T-helper 2 cell treated with Interferon-gamma antibody and Interleukin-4, amounts not matched to agents 5 μg/mL and 100 μg/mL, for 36 hours (primary cell): ENCODE data around the gene SLC13A3.
"Not testable (repeated sequence)": the region's sequence is repeated elsewhere in the genome, so short reads cannot be mapped to it uniquely, and the experiment has no call there.

Experiments used
- DNase-seq: peaks from one replicate; pipeline ENCODE4 v3.0.0; 2021; ENCODE audit warnings: low spot score
- H3K27ac Mint-ChIP-seq: one replicate; pipeline ENCODE4 v1.8.0; 2021; ENCODE audit warnings: mild to moderate bottlenecking, mixed read lengths
- H3K27me3 Mint-ChIP-seq: one replicate; pipeline ENCODE4 v1.8.0; 2021; ENCODE audit warnings: low read depth, mixed read lengths
- H3K36me3 Mint-ChIP-seq: one replicate; pipeline ENCODE4 v1.8.0; 2021; ENCODE audit warnings: low read depth, mixed read lengths
- H3K4me1 Mint-ChIP-seq: one replicate; pipeline ENCODE4 v1.8.0; 2021; ENCODE audit warnings: low read depth, mixed read lengths
- H3K4me3 Mint-ChIP-seq: one replicate; pipeline ENCODE4 v1.8.0; 2022; ENCODE audit warnings: mild to moderate bottlenecking, moderate library complexity, mixed read lengths
- H3K9me3 Mint-ChIP-seq: one replicate; pipeline ENCODE4 v1.8.0; 2021; ENCODE audit warnings: mixed read lengths

SLC13A3 gene

GRCh38 chr20:46688151-46689081 lies 37.2 kb upstream of the SLC13A3 start:
- H3K4me3 Mint-ChIP-seq = peak overlapping the region; percentile 89
- peak overlapping the region; percentile 83 for H3K27ac Mint-ChIP-seq
- H3K36me3 Mint-ChIP-seq = peaks cover 25% of the 10 kb centered on the region

GRCh38 chr20:46683939-46684750 lies 32.9 kb upstream of the SLC13A3 start:
- no peak for DNase-seq
- Mint-ChIP-seq H3K36me3 (peaks cover 25% of the 10 kb centered on the region), H3K4me1 (peaks cover 36% of the 10 kb centered on the region), H3K27ac (no peak overlapping the region), H3K27me3 (no peaks in the 10 kb centered on the region), H3K9me3 (no peaks in the 10 kb centered on the region), H3K4me3 (no peak overlapping the region)

More at GRCh38 chr20:46688151-46689081, 37.2 kb upstream of the SLC13A3 start:
- DNase-seq = no peak
- Mint-ChIP-seq H3K4me1 (peaks cover 34% of the 10 kb centered on the region), H3K27me3 (no peaks in the 10 kb centered on the region), H3K9me3 (no peaks in the 10 kb centered on the region)

GRCh38 chr20:46683668-46683938 lies 32.3 kb upstream of the SLC13A3 start:
- H3K4me1 Mint-ChIP-seq = peaks cover 36% of the 10 kb centered on the region
- no peak overlapping the region for H3K4me3 Mint-ChIP-seq
- H3K27ac Mint-ChIP-seq = no peak overlapping the region
- no peaks in the 10 kb centered on the region for H3K27me3 Mint-ChIP-seq
- no peaks in the 10 kb centered on the region for H3K9me3 Mint-ChIP-seq
- H3K36me3 Mint-ChIP-seq = peaks cover 25% of the 10 kb centered on the region
- no peak for DNase-seq

GRCh38 chr20:46683011-46683667 lies 31.9 kb upstream of the SLC13A3 start:
- no peak for DNase-seq
- H3K27ac Mint-ChIP-seq = no peak overlapping the region
- H3K9me3 Mint-ChIP-seq = no peaks in the 10 kb centered on the region
- H3K4me3 Mint-ChIP-seq = no peak overlapping the region
- peaks cover 32% of the 10 kb centered on the region for H3K4me1 Mint-ChIP-seq
- peaks cover 25% of the 10 kb centered on the region for H3K36me3 Mint-ChIP-seq
- no peaks in the 10 kb centered on the region for H3K27me3 Mint-ChIP-seq

GRCh38 chr20:46682063-46682821 lies 31.0 kb upstream of the SLC13A3 start:
- Mint-ChIP-seq H3K27ac (no peak overlapping the region), H3K4me3 (no peak overlapping the region), H3K27me3 (no peaks in the 10 kb centered on the region), H3K4me1 (peaks cover 26% of the 10 kb centered on the region), H3K9me3 (no peaks in the 10 kb centered on the region), H3K36me3 (peaks cover 23% of the 10 kb centered on the region)
- no peak for DNase-seq

- H3K9me3 Mint-ChIP-seq = no peaks in the 10 kb centered on the region
- peak; percentile 42 for DNase-seq
- peaks cover 20% of the 10 kb centered on the region for H3K4me1 Mint-ChIP-seq
- H3K27ac Mint-ChIP-seq = no peak overlapping the region
- no peak overlapping the region for H3K4me3 Mint-ChIP-seq
- H3K36me3 Mint-ChIP-seq = peaks cover 16% of the 10 kb centered on the region
- H3K27me3 Mint-ChIP-seq = no peaks in the 10 kb centered on the region
These were observed 30.0 kb upstream of the SLC13A3 start for GRCh38 chr20:46681032-46681854.

- no peak overlapping the region for H3K27ac Mint-ChIP-seq
- H3K27me3 Mint-ChIP-seq = no peaks in the 10 kb centered on the region
- peaks cover 15% of the 10 kb centered on the region for H3K4me1 Mint-ChIP-seq
- peaks cover 10% of the 10 kb centered on the region for H3K36me3 Mint-ChIP-seq
- no peaks in the 10 kb centered on the region for H3K9me3 Mint-ChIP-seq
- no peak for DNase-seq
- H3K4me3 Mint-ChIP-seq = no peak overlapping the region
These were observed 29.4 kb upstream of the SLC13A3 start for GRCh38 chr20:46680684-46681031.

- H3K27ac Mint-ChIP-seq = no peak overlapping the region
- no peaks in the 10 kb centered on the region for H3K9me3 Mint-ChIP-seq
- no peaks in the 10 kb centered on the region for H3K27me3 Mint-ChIP-seq
These were observed 27.3 kb upstream of the SLC13A3 start for GRCh38 chr20:46678516-46678915.

GRCh38 chr20:46677608-46678007 lies 26.3 kb upstream of the SLC13A3 start:
- H3K36me3 Mint-ChIP-seq = no peaks in the 10 kb centered on the region
- no peak for DNase-seq
- H3K9me3 Mint-ChIP-seq = no peaks in the 10 kb centered on the region
- no peaks in the 10 kb centered on the region for H3K27me3 Mint-ChIP-seq
- H3K27ac Mint-ChIP-seq = no peak overlapping the region
- no peak overlapping the region for H3K4me3 Mint-ChIP-seq
- H3K4me1 Mint-ChIP-seq = peaks cover 7% of the 10 kb centered on the region

More at GRCh38 chr20:46678516-46678915, 27.3 kb upstream of the SLC13A3 start:
- Mint-ChIP-seq H3K4me1 (peaks cover 7% of the 10 kb centered on the region), H3K36me3 (no peaks in the 10 kb centered on the region), H3K4me3 (no peak overlapping the region)
- no peak for DNase-seq

GRCh38 chr20:46676649-46677316 lies 25.5 kb upstream of the SLC13A3 start:
- H3K4me3 Mint-ChIP-seq, H3K4me1 Mint-ChIP-seq, H3K27ac Mint-ChIP-seq, DNase-seq, H3K9me3 Mint-ChIP-seq, H3K36me3 Mint-ChIP-seq, H3K27me3 Mint-ChIP-seq: not testable (repeated sequence)

- Mint-ChIP-seq H3K27ac (no peak overlapping the region), H3K4me3 (no peak overlapping the region), H3K9me3 (peaks cover 13% of the 10 kb centered on the region), H3K27me3 (no peaks in the 10 kb centered on the region), H3K36me3 (no peaks in the 10 kb centered on the region), H3K4me1 (no peaks in the 10 kb centered on the region)
- DNase-seq = no peak
These were observed 23.2 kb upstream of the SLC13A3 start for GRCh38 chr20:46674253-46675083.
